ENCODE measurements around the gene FRMD1.

The FRMD1 gene

GRCh38 chr6:168097621-168098430 is 18.8 kb upstream of the FRMD1 start:
- no peak for DNase-seq (ENCODE audit: extremely low read depth, low read depth)
- TF ChIP-seq CTCF (IDR thresholded peaks at IDR 0.05; ENCODE audit: low read depth, low read length): no peak

GRCh38 chr6:168097221-168097620 is 18.2 kb upstream of the FRMD1 start:
- TF ChIP-seq CTCF (IDR thresholded peaks at IDR 0.05; ENCODE audit: low read depth, low read length): no peak
- DNase-seq (ENCODE audit: extremely low read depth, low read depth): no peak

- TF ChIP-seq CTCF (IDR thresholded peaks at IDR 0.05; ENCODE audit: low read depth, low read length): no peak
- no peak for DNase-seq (ENCODE audit: extremely low read depth, low read depth)
These were observed 17.3 kb upstream of the FRMD1 start for GRCh38 chr6:168096271-168096764.

GRCh38 chr6:168095716-168096250 is 16.8 kb upstream of the FRMD1 start:
- no peak for TF ChIP-seq CTCF (IDR thresholded peaks at IDR 0.05; ENCODE audit: low read depth, low read length)

GRCh38 chr6:168095171-168095691 is 16.2 kb upstream of the FRMD1 start:
- TF ChIP-seq CTCF (IDR thresholded peaks at IDR 0.05; ENCODE audit: low read depth, low read length): no peak
- DNase-seq (ENCODE audit: extremely low read depth, low read depth): no peak

More at GRCh38 chr6:168095716-168096250, 16.8 kb upstream of the FRMD1 start:
- DNase-seq (ENCODE audit: extremely low read depth, low read depth): no peak

- no peak for DNase-seq (ENCODE audit: extremely low read depth, low read depth)
- no peak for TF ChIP-seq CTCF (IDR thresholded peaks at IDR 0.05; ENCODE audit: low read depth, low read length)
These were observed 14.6 kb upstream of the FRMD1 start for GRCh38 chr6:168093634-168094033.

- no peak for TF ChIP-seq CTCF (IDR thresholded peaks at IDR 0.05; ENCODE audit: low read depth, low read length)
- no peak for DNase-seq (ENCODE audit: extremely low read depth, low read depth)
These were observed 14.1 kb upstream of the FRMD1 start for GRCh38 chr6:168093071-168093505.

Measured in AG09319 (cell line).